HAP-1 (cell line): ENCODE data around the gene LCT.
"Not testable (repeated sequence)": the region's sequence is repeated elsewhere in the genome, so short reads cannot be mapped to it uniquely, and the experiment has no call there.

Experiments
- DNase-seq, 2 experiments: peaks; one replicate each; pipeline ENCODE4 v3.0.0-alpha.2; 2016 to 2020; ENCODE audit warnings: low spot score in 2 of 2
- H3K27me3 ChIP-seq: fragments of 250-450 bp; sonication (Bioruptor Pico); 2 replicates; pipeline ENCODE4 v1.5.1; 2020; ENCODE audit warnings: low read depth, mild to moderate bottlenecking, moderate library complexity
- H3K36me3 ChIP-seq: fragments of 250-450 bp; sonication (Bioruptor Pico); replicated peaks from 2 replicates; pipeline ENCODE4 v1.5.1; 2020; ENCODE audit warnings: mild to moderate bottlenecking
- H3K4me1 ChIP-seq: fragments of 250-450 bp; sonication (Bioruptor Pico); 2 replicates; pipeline ENCODE4 v1.5.1; 2020; ENCODE audit warnings: mild to moderate bottlenecking
- H3K4me3 ChIP-seq: fragments of 250-450 bp; sonication (Bioruptor Pico); 2 replicates; pipeline ENCODE4 v1.5.1; 2020; ENCODE audit warnings: mild to moderate bottlenecking, moderate library complexity
- H3K9me3 ChIP-seq: fragments of 250-450 bp; sonication (Bioruptor Pico); 2 replicates; pipeline ENCODE4 v1.5.1; 2020; ENCODE audit warnings: mild to moderate bottlenecking, moderate library complexity
- in situ Hi-C: fragments of 300-500 bp; cut with MboI; formaldehyde crosslinking; loops from 3 replicates; pipeline ENCODE4 v1.14.3; 2020; ENCODE audit warnings: low sequenced_read_pairs, inconsistent platforms, mixed read lengths

LCT gene

GRCh38 chr2:135836596-135837270 lies at the start of gene LCT:
TSS of gene LCT (minus strand) at chr2:135837184. CDS start at chr2:135837169, 15 bp downstream.
- DNase-seq = no peak
- H3K9me3 ChIP-seq = no peaks in the 10 kb centered on the region
- in situ Hi-C loops = no loop called here
- H3K27me3 ChIP-seq = no peaks in the 10 kb centered on the region
- H3K36me3 ChIP-seq = peaks cover 16% of the 10 kb centered on the region
- no peak within 1 kb of the TSS for H3K4me3 ChIP-seq
- peaks cover 3% of the 10 kb centered on the region; the same call in 1 of the 2 replicates for H3K4me1 ChIP-seq

- in situ Hi-C loops = no loop called here
- Histone ChIP-seq H3K9me3 (no peaks in the 10 kb centered on the region), H3K27me3 (no peaks in the 10 kb centered on the region), H3K4me3 (no peak overlapping the region), H3K36me3 (no peaks in the 10 kb centered on the region), H3K4me1 (peaks cover 7% of the 10 kb centered on the region)
- no peak for DNase-seq
These were observed 48.7 kb upstream of the LCT start for GRCh38 chr2:135885709-135886108.

GRCh38 chr2:135882415-135882814 lies 45.4 kb upstream of the LCT start:
- H3K4me1 ChIP-seq = peaks cover 5% of the 10 kb centered on the region; the same call in 1 of the 2 replicates
- H3K27me3 ChIP-seq = no peaks in the 10 kb centered on the region
- no peaks in the 10 kb centered on the region for H3K9me3 ChIP-seq
- DNase-seq = no peak
- in situ Hi-C loops = no loop called here
- H3K36me3 ChIP-seq = no peaks in the 10 kb centered on the region
- no peak overlapping the region for H3K4me3 ChIP-seq

- H3K27me3 ChIP-seq, H3K9me3 ChIP-seq, DNase-seq, in situ Hi-C loops: not testable (repeated sequence)
- H3K36me3 ChIP-seq = peaks cover 18% of the 10 kb centered on the region
- H3K4me1 ChIP-seq = peaks cover 14% of the 10 kb centered on the region
- H3K4me3 ChIP-seq = peak overlapping the region; percentile 72
These were observed 39.8 kb upstream of the LCT start for GRCh38 chr2:135876770-135877169.

GRCh38 chr2:135876066-135876711 lies 39.2 kb upstream of the LCT start, which contains the start of gene MCM6:
TSS of gene MCM6 (minus strand) at chr2:135876443. CDS start at chr2:135876365, 78 bp downstream.
- in situ Hi-C loops = no loop called here
- H3K4me1 ChIP-seq = peaks cover 12% of the 10 kb centered on the region; the same call in 1 of the 2 replicates

GRCh38 chr2:135875491-135876065 lies 38.6 kb upstream of the LCT start:
- in situ Hi-C loops = no loop called here
- no peaks in the 10 kb centered on the region for H3K27me3 ChIP-seq
- peak overlapping the region; percentile 72 for H3K4me3 ChIP-seq
- peak; percentile 38 to 64 for DNase-seq
- peaks cover 30% of the 10 kb centered on the region for H3K36me3 ChIP-seq
- no peaks in the 10 kb centered on the region for H3K9me3 ChIP-seq
- H3K4me1 ChIP-seq = peaks cover 12% of the 10 kb centered on the region; the same call in 1 of the 2 replicates

More at GRCh38 chr2:135876066-135876711, 39.2 kb upstream of the LCT start, which contains the start of gene MCM6:
- Histone ChIP-seq H3K4me3 (peak within 1 kb of the TSS; percentile 72), H3K9me3 (no peaks in the 10 kb centered on the region), H3K27me3 (no peaks in the 10 kb centered on the region), H3K36me3 (peaks cover 23% of the 10 kb centered on the region)
- peak; percentile 98 to 100 for DNase-seq

GRCh38 chr2:135874777-135875365 lies 37.9 kb upstream of the LCT start:
- Histone ChIP-seq H3K9me3 (no peaks in the 10 kb centered on the region), H3K27me3 (no peaks in the 10 kb centered on the region), H3K4me3 (peak overlapping the region; percentile 72), H3K4me1 (peaks cover 12% of the 10 kb centered on the region; the same call in 1 of the 2 replicates), H3K36me3 (peaks cover 37% of the 10 kb centered on the region)
- in situ Hi-C loops = no loop called here
- DNase-seq = no peak

GRCh38 chr2:135870571-135870970 lies 33.6 kb upstream of the LCT start:
- H3K9me3 ChIP-seq = no peaks in the 10 kb centered on the region
- H3K4me1 ChIP-seq = peaks cover 10% of the 10 kb centered on the region; the same call in 1 of the 2 replicates
- DNase-seq = no peak
- H3K27me3 ChIP-seq = no peaks in the 10 kb centered on the region
- H3K4me3 ChIP-seq = no peak overlapping the region
- peaks cover 74% of the 10 kb centered on the region for H3K36me3 ChIP-seq
- in situ Hi-C loops = no loop called here

GRCh38 chr2:135863233-135863632 lies 26.2 kb upstream of the LCT start:
- Histone ChIP-seq H3K4me3 (no peak overlapping the region), H3K36me3 (peaks cover 94% of the 10 kb centered on the region), H3K4me1 (no peaks in the 10 kb centered on the region), H3K27me3 (no peaks in the 10 kb centered on the region), H3K9me3 (no peaks in the 10 kb centered on the region)
- in situ Hi-C loops = no loop called here
- no peak for DNase-seq

- Histone ChIP-seq H3K4me1 (no peaks in the 10 kb centered on the region), H3K36me3 (peaks cover 94% of the 10 kb centered on the region), H3K27me3 (no peaks in the 10 kb centered on the region), H3K9me3 (no peaks in the 10 kb centered on the region), H3K4me3 (no peak overlapping the region)
- no peak for DNase-seq
- in situ Hi-C loops = no loop called here
These were observed 25.7 kb upstream of the LCT start for GRCh38 chr2:135862718-135863117.

- DNase-seq = no peak
- in situ Hi-C loops = no loop called here
- peaks cover 78% of the 10 kb centered on the region for H3K36me3 ChIP-seq
These were observed 16.4 kb upstream of the LCT start for GRCh38 chr2:135853401-135853800.

GRCh38 chr2:135851858-135852257 lies 14.9 kb upstream of the LCT start:
- no peaks in the 10 kb centered on the region for H3K9me3 ChIP-seq
- no peaks in the 10 kb centered on the region for H3K27me3 ChIP-seq
- peaks cover 78% of the 10 kb centered on the region for H3K36me3 ChIP-seq
- no peak overlapping the region for H3K4me3 ChIP-seq
- DNase-seq = no peak
- in situ Hi-C loops = no loop called here
- no peaks in the 10 kb centered on the region for H3K4me1 ChIP-seq

More at GRCh38 chr2:135853401-135853800, 16.4 kb upstream of the LCT start:
- no peaks in the 10 kb centered on the region for H3K9me3 ChIP-seq
- no peak overlapping the region for H3K4me3 ChIP-seq
- H3K27me3 ChIP-seq = no peaks in the 10 kb centered on the region
- no peaks in the 10 kb centered on the region for H3K4me1 ChIP-seq

GRCh38 chr2:135850892-135851668 lies 14.1 kb upstream of the LCT start:
- in situ Hi-C loops = no loop called here
- H3K36me3 ChIP-seq = peaks cover 78% of the 10 kb centered on the region
- DNase-seq = no peak
- H3K4me1 ChIP-seq = no peaks in the 10 kb centered on the region
- H3K9me3 ChIP-seq = no peaks in the 10 kb centered on the region
- no peaks in the 10 kb centered on the region for H3K27me3 ChIP-seq
- H3K4me3 ChIP-seq = no peak overlapping the region
